SU-DHL-6 (cell line): ENCODE results near the gene RPS6KA2.
"Not testable (repeated sequence)": the region's sequence is repeated elsewhere in the genome, so short reads cannot be mapped to it uniquely, and the experiment has no call there.

Experiments used
- H2AFZ ChIP-seq: fragments of 200-600 bp; sonication (generic); 2 replicates; pipeline ENCODE4 v1.6.1; 2014; ENCODE audit warnings: low read depth, mild to moderate bottlenecking, moderate library complexity, mixed read lengths, antibody characterized with exemption, low read length; ENCODE audit not compliant: severe bottlenecking
- H3F3A ChIP-seq: fragments of 200-600 bp; shearing (Covaris generic); 2 replicates; pipeline ENCODE4 v1.6.0; 2016; ENCODE audit warnings: antibody characterized with exemption, mild to moderate bottlenecking; ENCODE audit not compliant: insufficient read depth
- H3K27ac ChIP-seq: fragments of 200-600 bp; sonication (generic); 2 replicates; pipeline ENCODE4 v1.5.1; 2016; ENCODE audit warnings: low read depth, mild to moderate bottlenecking, low read length, moderate library complexity, mixed read lengths
- H3K27me3 ChIP-seq: fragments of 200-600 bp; sonication (generic), shearing (Covaris generic); 2 replicates; pipeline ENCODE4 v1.6.0; 2014; ENCODE audit warnings: mild to moderate bottlenecking, low read length
- H3K36me3 ChIP-seq: fragments of 200-600 bp; sonication (generic); 2 replicates; pipeline ENCODE4 v1.6.1; 2014; ENCODE audit warnings: mild to moderate bottlenecking, low read length, mixed read lengths
- H3K4me2 ChIP-seq: fragments of 300-600, 200-600 bp; shearing (Covaris generic), sonication (generic); 2 replicates; pipeline ENCODE4 v1.6.0; 2014; ENCODE audit warnings: low read length, low read depth, mild to moderate bottlenecking; ENCODE audit not compliant: poor library complexity, severe bottlenecking
- H3K4me3 ChIP-seq: fragments of 200-600 bp; sonication (generic); 2 replicates; pipeline ENCODE4 v1.5.1; 2014; ENCODE audit warnings: antibody characterized with exemption, low read length, mild to moderate bottlenecking, mixed read lengths; ENCODE audit not compliant: insufficient read depth, poor library complexity, severe bottlenecking
- H3K79me2 ChIP-seq: fragments of 200-600 bp; sonication (generic); 2 replicates; pipeline ENCODE4 v1.6.1; 2014; ENCODE audit warnings: mild to moderate bottlenecking, low read length, moderate library complexity; ENCODE audit not compliant: insufficient read depth
- H3K9ac ChIP-seq: fragments of 200-600 bp; sonication (generic); 2 replicates; pipeline ENCODE4 v1.7.0; 2014; ENCODE audit warnings: mild to moderate bottlenecking, low read length
- H3K9me2 ChIP-seq: fragments of 200-600 bp; sonication (generic); replicated peaks from 2 replicates; pipeline ENCODE4 v1.6.1; 2014; ENCODE audit warnings: low read length; ENCODE audit not compliant: insufficient read depth
- H3K9me3 ChIP-seq: fragments of 200-600 bp; sonication (generic); 2 replicates; pipeline ENCODE4 v1.6.1; 2014; ENCODE audit warnings: low read length, mixed read lengths; ENCODE audit not compliant: insufficient read depth
- H4K20me1 ChIP-seq: fragments of 200-600 bp; sonication (generic); 2 replicates; pipeline ENCODE4 v1.6.1; 2014; ENCODE audit warnings: low read depth, mild to moderate bottlenecking, antibody characterized with exemption, low read length, moderate library complexity, mixed read lengths
- EZH2phosphoT487 ChIP-seq: fragments of 200-600 bp; sonication (generic), shearing (Covaris generic); conservative IDR thresholded peaks from 2 replicates; pipeline ENCODE4 v1.6.1; 2018; ENCODE audit warnings: mild to moderate bottlenecking, antibody characterized with exemption, low read length, moderate library complexity, mixed read lengths
- TF ChIP-seq, protein P1 (sequence below): fragments of 200-600 bp; sonication (generic); IDR thresholded peaks from one replicate; pipeline ENCODE4 v1.5.1; 2017; ENCODE audit warnings: antibody characterized with exemption, mild to moderate bottlenecking, low read length, moderate library complexity; ENCODE audit not compliant: insufficient read depth, poor library complexity, severe bottlenecking

The RPS6KA2 gene

DNA sequence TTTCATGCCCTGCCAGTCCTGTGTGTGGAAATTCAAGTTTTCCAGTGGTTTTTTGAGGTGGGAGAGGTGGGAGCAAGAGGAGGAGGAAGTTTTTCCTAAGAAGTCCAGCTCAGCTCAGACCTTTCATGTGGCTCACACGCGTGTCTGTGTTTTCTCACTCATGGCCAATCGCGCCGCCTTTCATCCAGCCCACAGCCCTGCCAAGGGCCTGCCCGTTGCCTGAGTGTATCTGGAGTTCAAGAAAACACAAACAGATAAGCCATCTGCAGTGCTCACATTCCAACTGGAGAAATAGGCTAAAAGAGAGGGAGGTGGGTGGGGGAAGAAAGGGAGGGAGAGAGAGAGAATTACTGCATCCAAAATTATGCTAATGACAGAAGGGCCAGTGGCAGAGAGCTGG, 231.7 kb downstream of the RPS6KA2 start:
- Histone ChIP-seq H3K9me2 (no peaks in the 10 kb centered on the region), H3K36me3 (no peaks in the 10 kb centered on the region), H3K4me3 (no peak overlapping the region), H3K9ac (no peak overlapping the region), H3K9me3 (no peaks in the 10 kb centered on the region), H3F3A (no peaks in the 10 kb centered on the region), H3K4me2 (no peak overlapping the region), H3K27me3 (no peaks in the 10 kb centered on the region), H4K20me1 (no peaks in the 10 kb centered on the region), H2AFZ (no peak overlapping the region), H3K79me2 (no peaks in the 10 kb centered on the region), H3K27ac (no peak overlapping the region)
- TF ChIP-seq, protein P1, sequence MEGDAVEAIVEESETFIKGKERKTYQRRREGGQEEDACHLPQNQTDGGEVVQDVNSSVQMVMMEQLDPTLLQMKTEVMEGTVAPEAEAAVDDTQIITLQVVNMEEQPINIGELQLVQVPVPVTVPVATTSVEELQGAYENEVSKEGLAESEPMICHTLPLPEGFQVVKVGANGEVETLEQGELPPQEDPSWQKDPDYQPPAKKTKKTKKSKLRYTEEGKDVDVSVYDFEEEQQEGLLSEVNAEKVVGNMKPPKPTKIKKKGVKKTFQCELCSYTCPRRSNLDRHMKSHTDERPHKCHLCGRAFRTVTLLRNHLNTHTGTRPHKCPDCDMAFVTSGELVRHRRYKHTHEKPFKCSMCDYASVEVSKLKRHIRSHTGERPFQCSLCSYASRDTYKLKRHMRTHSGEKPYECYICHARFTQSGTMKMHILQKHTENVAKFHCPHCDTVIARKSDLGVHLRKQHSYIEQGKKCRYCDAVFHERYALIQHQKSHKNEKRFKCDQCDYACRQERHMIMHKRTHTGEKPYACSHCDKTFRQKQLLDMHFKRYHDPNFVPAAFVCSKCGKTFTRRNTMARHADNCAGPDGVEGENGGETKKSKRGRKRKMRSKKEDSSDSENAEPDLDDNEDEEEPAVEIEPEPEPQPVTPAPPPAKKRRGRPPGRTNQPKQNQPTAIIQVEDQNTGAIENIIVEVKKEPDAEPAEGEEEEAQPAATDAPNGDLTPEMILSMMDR = no peak
- no peak for TF ChIP-seq EZH2phosphoT487

DNA sequence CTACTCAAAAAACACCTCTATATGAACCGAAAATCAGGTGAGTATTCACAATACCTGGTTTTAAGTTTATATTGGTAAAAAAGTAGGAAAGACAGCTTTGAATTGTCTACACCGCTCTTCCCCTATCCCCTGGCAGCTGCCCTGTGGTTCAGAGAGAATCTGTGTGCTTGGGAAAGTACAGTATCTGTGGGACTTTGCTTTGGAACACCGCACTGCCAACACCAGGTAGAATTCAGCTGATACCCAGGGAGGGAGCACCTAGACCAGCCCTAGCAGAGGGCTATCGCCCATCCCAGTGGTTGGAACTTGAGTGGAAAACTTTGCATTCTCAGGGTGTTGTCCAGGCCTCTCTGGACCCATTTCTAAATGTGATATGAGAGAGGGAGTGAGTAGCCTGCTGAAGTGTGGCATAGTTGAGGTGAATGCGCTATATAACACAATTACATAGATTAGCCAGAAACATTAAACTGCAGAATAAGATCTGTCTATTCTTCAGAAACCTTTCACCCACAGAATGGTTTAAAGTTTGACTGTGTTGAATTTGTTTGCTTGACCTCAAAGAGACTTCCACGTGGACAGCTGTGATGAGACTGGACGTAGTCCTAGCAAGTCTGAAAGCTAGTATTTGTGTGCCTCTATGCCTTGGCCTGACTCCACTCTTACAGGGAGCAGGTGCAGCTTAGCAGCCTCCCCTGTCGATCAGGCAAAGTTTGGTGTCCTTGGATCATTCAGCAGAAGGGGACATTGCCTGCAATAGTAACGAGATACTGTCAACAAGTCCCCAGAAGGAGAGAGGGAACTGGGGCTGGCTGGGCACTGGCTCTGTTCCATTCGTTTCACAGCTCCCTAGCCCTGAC, 232.8 kb downstream of the RPS6KA2 start:
- H3F3A ChIP-seq = no peaks in the 10 kb centered on the region
- H3K27ac ChIP-seq = no peak overlapping the region
- no peaks in the 10 kb centered on the region for H3K9me2 ChIP-seq
- no peak overlapping the region for H3K4me3 ChIP-seq
- no peaks in the 10 kb centered on the region for H3K36me3 ChIP-seq
- H3K27me3 ChIP-seq = no peaks in the 10 kb centered on the region
- H4K20me1 ChIP-seq = no peaks in the 10 kb centered on the region
- no peak overlapping the region for H3K4me2 ChIP-seq
- TF ChIP-seq EZH2phosphoT487 = no peak
- TF ChIP-seq, protein P1 = no peak
- H3K79me2 ChIP-seq = no peaks in the 10 kb centered on the region
- H2AFZ ChIP-seq = no peak overlapping the region
- H3K9ac ChIP-seq = no peak overlapping the region
- H3K9me3 ChIP-seq = no peaks in the 10 kb centered on the region

DNA sequence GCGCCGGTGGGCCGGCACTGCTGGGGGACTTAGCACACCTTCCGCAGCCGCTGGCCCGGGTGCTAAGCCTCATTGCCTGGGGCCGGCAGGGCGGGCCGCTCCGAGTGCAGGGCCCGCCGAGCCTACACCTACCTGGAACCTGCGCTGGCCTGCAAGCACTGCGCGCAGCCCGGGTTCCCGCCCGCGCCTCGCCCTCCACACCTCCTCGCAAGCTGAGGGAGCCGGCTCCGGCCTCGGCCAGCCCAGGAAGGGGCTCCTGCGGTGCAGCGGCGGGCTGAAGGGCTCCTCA, 233.6 kb downstream of the RPS6KA2 start:
- no peaks in the 10 kb centered on the region for H3K27me3 ChIP-seq
- H2AFZ ChIP-seq = no peak overlapping the region
- no peaks in the 10 kb centered on the region for H3K79me2 ChIP-seq
- H3K4me2 ChIP-seq = no peak overlapping the region
- H3F3A ChIP-seq = no peaks in the 10 kb centered on the region
- H3K9me2 ChIP-seq = no peaks in the 10 kb centered on the region
- H3K36me3 ChIP-seq = no peaks in the 10 kb centered on the region
- no peak overlapping the region for H3K4me3 ChIP-seq
- no peak overlapping the region for H3K27ac ChIP-seq
- H3K9me3 ChIP-seq = no peaks in the 10 kb centered on the region
- TF ChIP-seq EZH2phosphoT487 = no peak
- no peak overlapping the region for H3K9ac ChIP-seq
- no peaks in the 10 kb centered on the region for H4K20me1 ChIP-seq

- not testable (repeated sequence) for H3K9me3 ChIP-seq, H3K27ac ChIP-seq, H3K4me3 ChIP-seq
Measured at GRCh38 chr6:166392755-166393534, 234.1 kb downstream of the RPS6KA2 start.

More at GRCh38 chr6:166392755-166393534, 234.1 kb downstream of the RPS6KA2 start:
- H3F3A ChIP-seq, H3K4me2 ChIP-seq, H3K9me2 ChIP-seq, H3K27me3 ChIP-seq, H3K36me3 ChIP-seq, H4K20me1 ChIP-seq, H3K79me2 ChIP-seq, H2AFZ ChIP-seq, H3K9ac ChIP-seq: not testable (repeated sequence)
